ENCODE measurements around the gene SPTY2D1. TPM values are rescaled to one million over a fixed set of nuclear protein-coding genes. Genes with fewer than 3 reads are reported as not detected.
"Not testable (repeated sequence)": the region's sequence is repeated elsewhere in the genome, so short reads cannot be mapped to it uniquely, and the experiment has no call there.

The SPTY2D1 gene, protein sequence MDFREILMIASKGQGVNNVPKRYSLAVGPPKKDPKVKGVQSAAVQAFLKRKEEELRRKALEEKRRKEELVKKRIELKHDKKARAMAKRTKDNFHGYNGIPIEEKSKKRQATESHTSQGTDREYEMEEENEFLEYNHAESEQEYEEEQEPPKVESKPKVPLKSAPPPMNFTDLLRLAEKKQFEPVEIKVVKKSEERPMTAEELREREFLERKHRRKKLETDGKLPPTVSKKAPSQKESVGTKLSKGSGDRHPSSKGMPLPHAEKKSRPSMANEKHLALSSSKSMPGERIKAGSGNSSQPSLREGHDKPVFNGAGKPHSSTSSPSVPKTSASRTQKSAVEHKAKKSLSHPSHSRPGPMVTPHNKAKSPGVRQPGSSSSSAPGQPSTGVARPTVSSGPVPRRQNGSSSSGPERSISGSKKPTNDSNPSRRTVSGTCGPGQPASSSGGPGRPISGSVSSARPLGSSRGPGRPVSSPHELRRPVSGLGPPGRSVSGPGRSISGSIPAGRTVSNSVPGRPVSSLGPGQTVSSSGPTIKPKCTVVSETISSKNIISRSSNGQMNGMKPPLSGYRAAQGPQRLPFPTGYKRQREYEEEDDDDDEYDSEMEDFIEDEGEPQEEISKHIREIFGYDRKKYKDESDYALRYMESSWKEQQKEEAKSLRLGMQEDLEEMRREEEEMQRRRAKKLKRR
- total RNA-seq = 10 to 100 TPM; 17.8 to 26.4 TPM

DNA sequence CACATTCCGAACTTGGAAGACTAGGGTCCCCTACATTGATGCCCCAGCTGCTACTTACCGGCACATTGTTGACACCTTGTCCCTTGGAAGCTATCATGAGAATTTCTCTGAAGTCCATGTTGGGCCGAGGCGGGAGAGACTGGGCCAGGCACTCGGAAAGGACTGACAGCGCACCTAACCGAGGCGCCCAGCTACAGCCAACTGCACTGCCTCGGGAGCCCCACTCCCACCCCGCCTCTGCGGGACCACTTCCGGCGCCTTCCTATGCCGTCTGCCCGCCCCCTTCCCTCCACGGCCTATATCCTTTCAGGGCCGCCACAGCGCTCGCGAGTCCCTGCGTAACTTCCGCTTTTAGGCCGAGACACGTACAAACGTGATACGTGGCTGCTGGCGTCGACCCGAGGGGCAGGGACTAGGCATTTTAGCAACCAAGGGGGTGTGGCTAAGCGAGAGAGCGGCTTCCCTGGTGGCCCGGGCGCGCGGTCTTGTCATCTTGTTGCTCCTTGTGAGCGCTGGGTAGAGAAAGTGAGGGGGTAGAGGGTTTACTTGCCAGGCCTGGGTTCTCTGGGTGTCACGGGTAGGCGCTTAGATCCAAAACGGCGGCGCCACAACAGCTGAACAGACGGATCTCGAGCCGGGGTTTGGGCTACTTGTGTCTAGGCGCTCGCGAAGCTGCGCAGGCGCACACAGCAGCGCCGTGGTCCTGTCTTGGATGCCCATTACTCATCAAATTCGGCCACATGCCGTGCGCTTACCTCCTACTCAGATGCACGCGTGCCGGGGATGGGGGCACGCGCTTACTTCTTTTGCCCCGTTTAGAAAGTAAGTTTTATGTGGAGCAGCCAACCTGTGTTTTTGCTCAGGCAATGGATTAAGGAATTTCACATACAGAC is at the start of gene SPTY2D1:
Gene SPTY2D1, minus strand, starts transcription at position 203 of the 893 bp plus-strand sequence. Its CDS starts 85 bp downstream, at position 118.
- peak within 1 kb of the TSS; percentile 95 for H3K27ac Mint-ChIP-seq
- H3K9me3 Mint-ChIP-seq (ENCODE audit: low read depth) = no peaks in the 10 kb centered on the region
- POLR2A ChIA-PET = interaction anchor here (0.6 to 2.2 kb wide), 6 partner anchors 16 to 240 kb away, joined by 3 to 15 read pairs (median 7); partner anchors contain the start of genes LDHA, TSG101 and UEVLD
- peak; percentile 99 for DNase-seq
- intact Hi-C loops (cut with DNase I, micrococcal nuclease) = loop anchor here (1.0 to 10.0 kb wide), 18 partner anchors 18 to 1730 kb away; partner anchors contain the start of genes GTF2H1 (in 2 of the 2), HPS5 (in 2 of the 2), SAAL1 (in 2 of the 2) and SERGEF (in 2 of the 2)
- CTCF ChIA-PET = interaction anchor here (0.6 to 3.6 kb wide), 10 partner anchors 17 to 252 kb away, joined by 3 to 20 read pairs (median 4); partner anchors contain the start of genes TSG101 and UEVLD
- H3K4me1 Mint-ChIP-seq = peaks cover 21% of the 10 kb centered on the region
- H3K4me3 Mint-ChIP-seq = peak within 1 kb of the TSS; percentile 83
- H3K27me3 Mint-ChIP-seq = no peaks in the 10 kb centered on the region
- ATAC-seq = peak; percentile 98
- H3K36me3 Mint-ChIP-seq (ENCODE audit: low read depth) = peaks cover 2% of the 10 kb centered on the region

- Mint-ChIP-seq H3K4me1 (peaks cover 4% of the 10 kb centered on the region), H3K27me3 (no peaks in the 10 kb centered on the region), H3K4me3 (no peak overlapping the region), H3K27ac (no peak overlapping the region), H3K36me3 (ENCODE audit: low read depth) (no peaks in the 10 kb centered on the region), H3K9me3 (ENCODE audit: low read depth) (no peaks in the 10 kb centered on the region)
- DNase-seq (no peak), ATAC-seq (no peak)
- intact Hi-C loops (cut with DNase I, micrococcal nuclease) = no loop called here
- POLR2A ChIA-PET = no interaction called here
- CTCF ChIA-PET = interaction anchor here (1.2 kb wide), 1 partner anchor 40 kb away, joined by 3 read pairs; no protein-coding TSS in a partner anchor
Observed at GRCh38 chr11:18682466-18682865, 48.3 kb upstream of the SPTY2D1 start.

DNA sequence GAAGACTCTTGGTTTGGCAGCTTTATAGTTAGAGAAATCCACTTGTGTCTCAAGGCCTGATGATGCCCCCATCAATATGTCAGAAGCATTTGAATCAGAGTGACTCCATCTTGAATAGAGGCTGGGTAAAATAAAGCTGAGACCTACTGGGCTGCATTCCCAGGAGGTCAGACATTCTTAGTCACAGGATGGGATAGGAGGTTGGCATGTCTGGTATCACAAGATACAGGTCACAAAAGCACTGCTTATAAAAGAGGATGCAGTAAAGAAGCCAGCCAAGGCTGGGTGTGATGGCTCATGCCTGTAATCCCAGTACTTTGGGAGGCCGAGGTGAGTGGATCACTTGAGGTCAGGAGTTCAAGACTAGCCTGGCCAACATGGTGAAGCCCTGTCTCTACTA is 47.8 kb upstream of the SPTY2D1 start:
- H3K4me1 Mint-ChIP-seq; DNase-seq; ATAC-seq; H3K27me3 Mint-ChIP-seq; H3K27ac Mint-ChIP-seq; intact Hi-C loops (cut with DNase I, micrococcal nuclease); H3K9me3 Mint-ChIP-seq (ENCODE audit: low read depth); H3K4me3 Mint-ChIP-seq; H3K36me3 Mint-ChIP-seq (ENCODE audit: low read depth); POLR2A ChIA-PET: not testable (repeated sequence)
- CTCF ChIA-PET = interaction anchor here (1.2 kb wide), 1 partner anchor 40 kb away, joined by 3 read pairs; no protein-coding TSS in a partner anchor

DNA sequence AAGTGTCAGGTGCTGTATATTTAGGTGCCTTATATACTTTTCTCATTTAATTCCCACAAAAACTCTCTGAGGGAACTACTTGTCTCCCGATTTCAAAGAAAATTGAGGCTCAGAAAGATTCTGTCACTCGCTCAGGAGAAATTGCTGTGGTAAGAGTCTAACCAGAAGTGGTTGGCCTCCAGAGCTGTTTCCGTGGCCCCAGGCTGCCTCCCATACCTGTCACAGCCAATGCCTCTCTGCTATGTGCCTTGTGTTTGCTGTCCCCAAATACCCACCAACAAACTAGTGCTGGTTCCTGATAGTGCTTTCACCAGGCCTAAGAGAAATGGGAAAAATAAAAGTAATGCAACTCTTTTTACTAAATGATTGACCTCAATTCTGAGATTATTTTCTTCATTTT is 43.4 kb upstream of the SPTY2D1 start:
- intact Hi-C loops (cut with DNase I, micrococcal nuclease) = no loop called here
- Mint-ChIP-seq H3K9me3 (ENCODE audit: low read depth) (no peaks in the 10 kb centered on the region), H3K4me1 (peaks cover 10% of the 10 kb centered on the region), H3K4me3 (no peak overlapping the region), H3K27me3 (no peaks in the 10 kb centered on the region), H3K27ac (no peak overlapping the region), H3K36me3 (ENCODE audit: low read depth) (no peaks in the 10 kb centered on the region)
- ATAC-seq (no peak), DNase-seq (no peak)
- CTCF ChIA-PET = interaction anchor here (1.0 kb wide), 1 partner anchor 44 kb away, joined by 3 read pairs; no protein-coding TSS in a partner anchor
- POLR2A ChIA-PET = no interaction called here

DNA sequence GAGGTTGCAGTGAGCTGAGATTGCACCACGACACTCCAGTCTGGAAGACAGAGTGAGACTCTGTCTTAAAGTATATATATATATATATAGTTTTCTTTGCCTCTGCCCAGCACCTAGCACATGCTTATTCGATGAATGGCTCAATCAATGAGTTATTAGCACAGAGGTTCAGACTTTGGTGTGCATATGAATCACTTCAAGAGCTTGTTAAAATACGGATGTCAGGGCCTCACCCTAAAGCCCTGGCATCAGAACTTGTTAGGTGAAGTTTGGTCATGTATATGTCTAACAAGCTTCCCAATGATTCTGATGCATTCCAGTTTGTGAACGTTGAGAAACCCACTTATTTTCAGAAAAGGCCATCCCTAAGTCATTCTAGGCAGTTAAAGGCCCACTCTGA is 42.7 kb upstream of the SPTY2D1 start:
- ChIA-PET CTCF (interaction anchor here (0.6 to 1.7 kb wide), 6 partner anchors 10 to 1871 kb away, joined by 3 to 4 read pairs (median 3); no protein-coding TSS in a partner anchor), POLR2A (no interaction called here)
- ATAC-seq = no peak

GRCh38 chr11:18672209-18672608 is 38.1 kb upstream of the SPTY2D1 start:
- intact Hi-C loops (cut with DNase I, micrococcal nuclease) = loop anchor here (1.0 to 5.0 kb wide), 3 partner anchors 27 to 56 kb away; partner anchors contain the start of gene TMEM86A (in 1 of the 2)
- not testable (repeated sequence) for H3K9me3 Mint-ChIP-seq (ENCODE audit: low read depth); H3K27me3 Mint-ChIP-seq; H3K36me3 Mint-ChIP-seq (ENCODE audit: low read depth)
- POLR2A ChIA-PET = interaction anchor here (0.7 to 1.4 kb wide), 2 partner anchors 56 to 380 kb away, joined by 3 to 6 read pairs; no protein-coding TSS in a partner anchor
- H3K27ac Mint-ChIP-seq = peak overlapping the region; percentile 85
- peak; percentile 52 for DNase-seq
- ATAC-seq = peak; percentile 89
- CTCF ChIA-PET = interaction anchor here (1.2 kb wide), 1 partner anchor 377 kb away, joined by 3 read pairs; no protein-coding TSS in a partner anchor
- peak overlapping the region; percentile 23 for H3K4me3 Mint-ChIP-seq
- peaks cover 36% of the 10 kb centered on the region for H3K4me1 Mint-ChIP-seq

More for the DNA sequence above, 42.7 kb upstream of the SPTY2D1 start:
- no peak overlapping the region for H3K27ac Mint-ChIP-seq
- intact Hi-C loops (cut with DNase I, micrococcal nuclease) = no loop called here
- no peaks in the 10 kb centered on the region for H3K36me3 Mint-ChIP-seq (ENCODE audit: low read depth)
- H3K4me3 Mint-ChIP-seq = no peak overlapping the region
- peaks cover 14% of the 10 kb centered on the region for H3K4me1 Mint-ChIP-seq
- DNase-seq = no peak
- no peaks in the 10 kb centered on the region for H3K9me3 Mint-ChIP-seq (ENCODE audit: low read depth)
- H3K27me3 Mint-ChIP-seq = no peaks in the 10 kb centered on the region

DNA sequence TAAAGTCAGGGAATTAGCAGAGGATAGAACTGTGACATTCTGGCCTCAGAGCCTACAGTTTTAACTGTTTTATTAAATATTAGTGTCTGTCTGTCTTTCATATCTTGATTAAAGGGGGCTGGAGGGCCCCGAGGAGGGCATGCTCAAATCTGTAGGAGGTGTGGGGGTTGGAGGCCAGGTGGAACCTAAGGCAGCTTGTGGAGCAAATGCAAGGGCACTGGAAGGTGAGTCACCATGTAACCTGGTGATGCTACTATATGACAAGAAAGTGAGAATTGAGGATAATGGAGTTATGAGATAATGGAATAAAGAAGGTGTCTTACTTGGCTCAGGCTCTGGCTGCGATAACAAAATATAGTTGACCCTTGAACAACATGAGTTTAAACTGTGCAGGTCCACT is 37.1 kb upstream of the SPTY2D1 start:
- Mint-ChIP-seq H3K27ac (peak overlapping the region; percentile 70), H3K27me3 (no peaks in the 10 kb centered on the region), H3K4me3 (no peak overlapping the region), H3K9me3 (ENCODE audit: low read depth) (no peaks in the 10 kb centered on the region), H3K4me1 (peaks cover 36% of the 10 kb centered on the region), H3K36me3 (ENCODE audit: low read depth) (no peaks in the 10 kb centered on the region)
- CTCF ChIA-PET = no interaction called here
- DNase-seq (peak; percentile 44), ATAC-seq (peak; percentile 28)
- intact Hi-C loops (cut with DNase I, micrococcal nuclease) = loop anchor here in 1 of 2 experiments (5.0 kb wide), 1 partner anchor 54 kb away; no protein-coding TSS in a partner anchor
- POLR2A ChIA-PET = interaction anchor here (0.5 kb wide), 1 partner anchor 16 kb away, joined by 4 read pairs; no protein-coding TSS in a partner anchor

DNA sequence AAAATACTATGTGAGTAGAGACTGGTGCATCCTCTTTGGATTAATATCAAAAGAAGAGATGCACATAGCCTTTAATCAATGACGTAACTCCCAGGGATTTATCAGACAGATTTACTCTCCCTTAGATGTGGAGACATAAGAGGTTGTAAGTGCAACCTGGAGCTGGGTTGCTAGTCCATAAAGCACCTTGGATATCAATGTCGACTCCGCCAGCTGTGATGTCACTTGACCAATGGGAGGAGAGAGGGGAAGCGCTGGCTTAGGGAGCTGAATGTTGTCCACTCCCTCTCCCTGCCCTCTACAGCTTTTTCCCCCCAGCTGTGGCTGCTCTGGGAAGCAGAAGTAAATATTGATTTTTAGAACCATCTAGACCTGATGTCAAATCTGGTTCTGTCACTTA is 35.6 kb upstream of the SPTY2D1 start:
- DNase-seq = no peak
- ChIA-PET CTCF (interaction anchor here (1.1 kb wide), 1 partner anchor 52 kb away, joined by 3 read pairs; no protein-coding TSS in a partner anchor), POLR2A (no interaction called here)
- Mint-ChIP-seq H3K27ac (no peak overlapping the region), H3K36me3 (ENCODE audit: low read depth) (no peaks in the 10 kb centered on the region), H3K9me3 (ENCODE audit: low read depth) (no peaks in the 10 kb centered on the region), H3K4me1 (peaks cover 42% of the 10 kb centered on the region), H3K4me3 (no peak overlapping the region), H3K27me3 (no peaks in the 10 kb centered on the region)
- intact Hi-C loops (cut with DNase I, micrococcal nuclease) = loop anchor here in 1 of 2 experiments (5.0 kb wide), 1 partner anchor 52 kb away; no protein-coding TSS in a partner anchor
- no peak for ATAC-seq

GRCh38 chr11:18669219-18669596 is 35.1 kb upstream of the SPTY2D1 start:
- no peaks in the 10 kb centered on the region for H3K36me3 Mint-ChIP-seq (ENCODE audit: low read depth)
- POLR2A ChIA-PET = no interaction called here
- peak; percentile 26 for DNase-seq
- H3K4me1 Mint-ChIP-seq = peaks cover 42% of the 10 kb centered on the region
- ATAC-seq = peak; percentile 51
- no peak overlapping the region for H3K27ac Mint-ChIP-seq
- H3K4me3 Mint-ChIP-seq = no peak overlapping the region
- CTCF ChIA-PET = interaction anchor here (0.6 to 1.1 kb wide), 3 partner anchors 20 to 667 kb away, joined by 3 read pairs; no protein-coding TSS in a partner anchor
- H3K9me3 Mint-ChIP-seq (ENCODE audit: low read depth) = no peaks in the 10 kb centered on the region
- intact Hi-C loops (cut with DNase I, micrococcal nuclease) = no loop called here
- no peaks in the 10 kb centered on the region for H3K27me3 Mint-ChIP-seq

DNA sequence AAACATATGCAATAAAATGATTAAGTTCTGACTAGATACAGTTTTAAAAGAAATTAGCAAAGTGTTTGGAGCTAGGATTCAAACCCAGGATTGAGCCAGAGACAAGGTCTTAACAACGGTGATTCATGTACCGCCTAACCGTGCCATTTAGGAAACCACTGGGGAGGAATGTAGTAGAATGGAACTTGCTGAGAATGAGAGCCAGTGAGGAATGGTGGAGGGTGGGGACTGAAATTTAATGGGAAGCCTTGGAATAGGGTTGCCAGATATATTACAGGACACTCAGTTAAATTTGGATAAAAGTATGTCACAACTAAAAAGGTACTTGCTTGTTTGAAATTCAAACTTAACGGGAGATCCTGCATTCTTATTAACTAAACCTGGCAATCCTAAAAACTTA is 34.0 kb upstream of the SPTY2D1 start:
- POLR2A ChIA-PET = no interaction called here
- DNase-seq = no peak
- H3K27ac Mint-ChIP-seq = no peak overlapping the region
- H3K4me3 Mint-ChIP-seq = no peak overlapping the region
- no peak for ATAC-seq
- H3K27me3 Mint-ChIP-seq = no peaks in the 10 kb centered on the region
- H3K9me3 Mint-ChIP-seq (ENCODE audit: low read depth) = no peaks in the 10 kb centered on the region
- no peaks in the 10 kb centered on the region for H3K36me3 Mint-ChIP-seq (ENCODE audit: low read depth)
- intact Hi-C loops (cut with DNase I, micrococcal nuclease) = no loop called here
- H3K4me1 Mint-ChIP-seq = peaks cover 38% of the 10 kb centered on the region
- CTCF ChIA-PET = no interaction called here

Measured in activated CD4-positive, alpha-beta T cell treated with anti-CD3 and anti-CD28 coated beads for 36 hours (primary cell).